Mesenchymal stem cell (in vitro differentiated cells and primary cell): Measurements from ENCODE around the gene KDSR.

Experiments used
- DNase-seq: peaks from one replicate; pipeline ENCODE4 v3.0.0-alpha.2; 2013
- H2AFZ ChIP-seq: one replicate; pipeline ENCODE4 v1.6.1; 2013; ENCODE audit warnings: low read depth, mild to moderate bottlenecking, control low read depth, inconsistent platforms, low read length, moderate library complexity
- H2AK5ac ChIP-seq: 2 replicates; pipeline ENCODE4 v1.6.1; 2013; ENCODE audit warnings: low read length, moderate library complexity, mild to moderate bottlenecking, inconsistent platforms; ENCODE audit not compliant: severe bottlenecking
- H2BK120ac ChIP-seq: one replicate; pipeline ENCODE4 v1.6.1; 2013; ENCODE audit warnings: low read depth, mild to moderate bottlenecking, inconsistent platforms, low read length, moderate library complexity
- H2BK12ac ChIP-seq, 2 experiments: one replicate each; pipeline ENCODE4 v1.6.1; 2013; ENCODE audit warnings: inconsistent platforms in 2 of 2, low read length in 2 of 2, mild to moderate bottlenecking in 2 of 2, moderate library complexity in 2 of 2, control low read depth in 1 of 2
- H2BK15ac ChIP-seq: one replicate; pipeline ENCODE4 v1.6.1; 2013; ENCODE audit warnings: mild to moderate bottlenecking, low read depth, inconsistent platforms; ENCODE audit not compliant: poor library complexity, severe bottlenecking
- H2BK5ac ChIP-seq: 2 replicates; pipeline ENCODE4 v1.6.1; 2013; ENCODE audit warnings: low read depth, mild to moderate bottlenecking, low read length, control low read depth, inconsistent platforms; ENCODE audit not compliant: poor library complexity, severe bottlenecking
- H3K14ac ChIP-seq, 2 experiments: one replicate each; pipeline ENCODE4 v1.6.1; 2013; ENCODE audit warnings: inconsistent platforms in 2 of 2, low read length in 2 of 2, control low read depth in 1 of 2, mild to moderate bottlenecking in 1 of 2, moderate library complexity in 1 of 2
- H3K18ac ChIP-seq, 2 experiments: one replicate each; pipeline ENCODE4 v1.6.1; 2013; ENCODE audit warnings: inconsistent platforms in 2 of 2, low read length in 2 of 2, control low read depth in 1 of 2, low read depth in 1 of 2, mild to moderate bottlenecking in 1 of 2
- H3K23ac ChIP-seq, 2 experiments: one replicate each; pipeline ENCODE4 v1.6.1; 2013; ENCODE audit warnings: inconsistent platforms in 2 of 2, low read length in 2 of 2, mild to moderate bottlenecking in 2 of 2, moderate library complexity in 2 of 2, control low read depth in 1 of 2
- H3K27ac ChIP-seq: 2 replicates; pipeline ENCODE4 v1.5.1; 2013; ENCODE audit warnings: mild to moderate bottlenecking, moderate library complexity, low read length, control low read depth, inconsistent platforms; ENCODE audit not compliant: poor library complexity, severe bottlenecking
- H3K27me3 ChIP-seq, 2 experiments: 2 replicates each; pipeline versions ENCODE4 v1.6.1 to v1.7.0; 2013; ENCODE audit warnings: low read length in 2 of 2, mild to moderate bottlenecking in 2 of 2, moderate library complexity in 2 of 2, control low read depth in 1 of 2, inconsistent platforms in 1 of 2; ENCODE audit not compliant: control insufficient read depth in 1 of 2, insufficient read depth in 1 of 2
- H3K36me3 ChIP-seq, 2 experiments: 2 replicates each; pipeline versions ENCODE4 v1.6.1 to v1.7.0; 2013; ENCODE audit warnings: low read length in 2 of 2, control low read depth in 1 of 2, inconsistent platforms in 1 of 2, low read depth in 1 of 2, mild to moderate bottlenecking in 1 of 2; ENCODE audit not compliant: insufficient read depth in 2 of 2, control insufficient read depth in 1 of 2
- H3K4ac ChIP-seq, 2 experiments: one replicate each; pipeline ENCODE4 v1.6.1; 2013; ENCODE audit warnings: inconsistent platforms in 2 of 2, low read length in 2 of 2, mild to moderate bottlenecking in 2 of 2, moderate library complexity in 2 of 2, control low read depth in 1 of 2, low read depth in 1 of 2
- H3K4me1 ChIP-seq: 2 replicates; pipeline ENCODE4 v1.6.1; 2013; ENCODE audit warnings: low read depth, low read length, control low read depth; ENCODE audit not compliant: control insufficient read depth, insufficient read depth
- H3K4me2 ChIP-seq: 2 replicates; pipeline ENCODE4 v1.6.1; 2013; ENCODE audit warnings: low read length, mild to moderate bottlenecking, inconsistent platforms; ENCODE audit not compliant: poor library complexity, severe bottlenecking
- H3K4me3 ChIP-seq, 2 experiments: 2 replicates each; pipeline versions ENCODE4 v1.5.1 to v1.7.0; 2013; ENCODE audit warnings: low read length in 2 of 2, mild to moderate bottlenecking in 2 of 2, control low read depth in 1 of 2, low read depth in 1 of 2; ENCODE audit not compliant: insufficient read depth in 1 of 2
- H3K79me1 ChIP-seq: replicated peaks from 2 replicates; pipeline ENCODE4 v1.6.1; 2013; ENCODE audit warnings: mild to moderate bottlenecking, control low read depth, low read length, inconsistent platforms; ENCODE audit not compliant: poor library complexity, severe bottlenecking
- H3K9ac ChIP-seq: 2 replicates; pipeline ENCODE4 v1.7.0; 2013; ENCODE audit warnings: mild to moderate bottlenecking, low read length, moderate library complexity
- H3K9me3 ChIP-seq: 2 replicates; pipeline ENCODE4 v1.7.0; 2013; ENCODE audit warnings: mild to moderate bottlenecking, low read length; ENCODE audit not compliant: control insufficient read depth
- H4K8ac ChIP-seq: one replicate; pipeline ENCODE4 v1.6.1; 2013; ENCODE audit warnings: inconsistent platforms, mild to moderate bottlenecking, low read length, moderate library complexity
- H4K91ac ChIP-seq: one replicate; pipeline ENCODE4 v1.6.1; 2013; ENCODE audit warnings: mild to moderate bottlenecking, low read length, inconsistent platforms
- WGBS: methylation state at CpG from one replicate; pipeline ENCODE4 v1.1.7; 2013; ENCODE audit warnings: mixed read lengths; 5-methylcytosine and 5-hydroxymethylcytosine counted together

KDSR gene

GRCh38 chr18:63293935-63294334 is 73.1 kb downstream of the KDSR start:
- Histone ChIP-seq H3K36me3 (no peaks in the 10 kb centered on the region), H3K4me2 (no peak overlapping the region), H3K23ac (no peak overlapping the region), H2BK15ac (no peak overlapping the region), H2AFZ (no peak overlapping the region), H2BK5ac (no peak overlapping the region), H3K9ac (no peak overlapping the region), H2BK120ac (no peak overlapping the region), H3K27ac (no peak overlapping the region), H2AK5ac (no peak overlapping the region), H3K4me1 (peaks cover 5% of the 10 kb centered on the region), H3K79me1 (peaks cover 10% of the 10 kb centered on the region), H3K4ac (no peak overlapping the region), H3K27me3 (no peaks in the 10 kb centered on the region), H4K8ac (no peak overlapping the region), H3K18ac (no peak overlapping the region), H3K9me3 (no peaks in the 10 kb centered on the region), H2BK12ac (no peak overlapping the region), H4K91ac (no peak overlapping the region), H3K4me3 (no peak overlapping the region), H3K14ac (no peak overlapping the region)
- DNase-seq, result no peak
- WGBS, result 98% methylated on average over 4 of the region's 4 CpGs

GRCh38 chr18:63292831-63293683 is 73.9 kb downstream of the KDSR start:
- H2BK120ac ChIP-seq, result no peak overlapping the region
- whole genome bisulfite sequencing, result 91% methylated on average over 11 of the region's 11 CpGs
- no peak overlapping the region for H3K4me2 ChIP-seq
- H2BK5ac ChIP-seq, result no peak overlapping the region
- no peak overlapping the region for H2BK15ac ChIP-seq
- H3K4me1 ChIP-seq, result peaks cover 1% of the 10 kb centered on the region
- DNase-seq, result no peak
- H3K9me3 ChIP-seq, result no peaks in the 10 kb centered on the region
- no peak overlapping the region for H3K4ac ChIP-seq
- no peak overlapping the region for H3K27ac ChIP-seq
- no peak overlapping the region for H3K14ac ChIP-seq
- H3K79me1 ChIP-seq, result peaks cover 10% of the 10 kb centered on the region
- no peak overlapping the region for H4K8ac ChIP-seq
- no peak overlapping the region for H3K18ac ChIP-seq
- no peaks in the 10 kb centered on the region for H3K36me3 ChIP-seq
- no peak overlapping the region for H3K9ac ChIP-seq
- H3K4me3 ChIP-seq, result no peak overlapping the region
- no peak overlapping the region for H3K23ac ChIP-seq
- no peak overlapping the region for H2AFZ ChIP-seq
- no peak overlapping the region for H2AK5ac ChIP-seq
- no peak overlapping the region for H2BK12ac ChIP-seq
- H4K91ac ChIP-seq, result no peak overlapping the region
- H3K27me3 ChIP-seq, result no peaks in the 10 kb centered on the region

GRCh38 chr18:63291278-63291677 is 75.7 kb downstream of the KDSR start:
- WGBS, result 94% methylated on average over 4 of the region's 5 CpGs
- no peak overlapping the region for H2BK15ac ChIP-seq

GRCh38 chr18:63290821-63291200 is 76.2 kb downstream of the KDSR start:
- Histone ChIP-seq H4K91ac (no peak overlapping the region), H2BK120ac (no peak overlapping the region), H2BK12ac (no peak overlapping the region), H3K23ac (no peak overlapping the region), H3K14ac (no peak overlapping the region), H3K9ac (no peak overlapping the region), H3K4me2 (no peak overlapping the region), H3K4ac (no peak overlapping the region), H3K4me3 (no peak overlapping the region), H3K27ac (no peak overlapping the region), H3K4me1 (no peaks in the 10 kb centered on the region), H2BK5ac (no peak overlapping the region), H2AFZ (no peak overlapping the region), H3K18ac (no peak overlapping the region), H4K8ac (no peak overlapping the region), H2BK15ac (no peak overlapping the region), H3K9me3 (no peaks in the 10 kb centered on the region), H3K79me1 (peaks cover 12% of the 10 kb centered on the region), H3K27me3 (no peaks in the 10 kb centered on the region), H3K36me3 (no peaks in the 10 kb centered on the region), H2AK5ac (no peak overlapping the region)
- WGBS, result 94% methylated on average over 7 of the region's 7 CpGs
- DNase-seq, result no peak

More at GRCh38 chr18:63291278-63291677, 75.7 kb downstream of the KDSR start:
- Histone ChIP-seq H3K23ac (no peak overlapping the region), H4K8ac (no peak overlapping the region), H3K79me1 (peaks cover 13% of the 10 kb centered on the region), H3K18ac (no peak overlapping the region), H2AK5ac (no peak overlapping the region), H3K9ac (no peak overlapping the region), H3K36me3 (no peaks in the 10 kb centered on the region), H3K27ac (no peak overlapping the region), H3K9me3 (no peaks in the 10 kb centered on the region), H2BK12ac (no peak overlapping the region), H2BK5ac (no peak overlapping the region), H2BK120ac (no peak overlapping the region), H2AFZ (no peak overlapping the region), H3K14ac (no peak overlapping the region), H3K4me2 (no peak overlapping the region), H3K4ac (no peak overlapping the region), H3K27me3 (no peaks in the 10 kb centered on the region), H4K91ac (no peak overlapping the region), H3K4me3 (no peak overlapping the region), H3K4me1 (no peaks in the 10 kb centered on the region)
- no peak for DNase-seq
